SK-N-SH treated with all-trans-retinoic acid at 6 μM for 48 hours (cell line): ENCODE measurements around the gene PALMD.

Experiments
- CREB5 ChIP-seq: fragments of 250-450 bp; sonication (Bioruptor Pico); IDR thresholded peaks from 2 replicates; pipeline ENCODE4 v1.5.1; 2020; ENCODE audit warnings: low read depth, mild to moderate bottlenecking, moderate library complexity
- CSDC2 ChIP-seq: fragments of 250-450 bp; sonication (Bioruptor Pico); IDR thresholded peaks from 2 replicates; pipeline ENCODE4 v1.5.0; 2020; ENCODE audit warnings: mild to moderate bottlenecking, moderate library complexity
- CSRNP3 ChIP-seq: fragments of 250-450 bp; sonication (Bioruptor Pico); IDR thresholded peaks from 2 replicates; pipeline ENCODE4 v1.5.1; 2021; ENCODE audit warnings: mild to moderate bottlenecking, moderate library complexity
- ESRRG ChIP-seq: fragments of 250-450 bp; sonication (Bioruptor Pico); IDR thresholded peaks from 2 replicates; pipeline ENCODE4 v1.6.1; 2021; ENCODE audit warnings: mild to moderate bottlenecking
- POU6F1 ChIP-seq: fragments of 250-450 bp; sonication (Bioruptor Pico); IDR thresholded peaks from 2 replicates; pipeline ENCODE4 v1.8.0; 2021; ENCODE audit warnings: low read depth, mild to moderate bottlenecking, moderate library complexity, borderline replicate concordance
- RARB ChIP-seq: fragments of 250-450 bp; sonication (Bioruptor Pico); IDR thresholded peaks from 2 replicates; pipeline ENCODE4 v1.8.0; 2021; ENCODE audit warnings: mild to moderate bottlenecking, moderate library complexity
- TCF4 ChIP-seq: fragments of 250-450 bp; sonication (Bioruptor Pico); IDR thresholded peaks from 2 replicates; pipeline ENCODE4 v1.8.0; 2021; ENCODE audit warnings: mild to moderate bottlenecking, moderate library complexity, borderline replicate concordance
- TOX ChIP-seq: fragments of 250-450 bp; sonication (Bioruptor Pico); IDR thresholded peaks from 2 replicates; pipeline ENCODE4 v1.8.0; 2021; ENCODE audit warnings: mild to moderate bottlenecking, moderate library complexity, borderline replicate concordance
- ZC3H10 ChIP-seq: fragments of 250-450 bp; sonication (Bioruptor Pico); IDR thresholded peaks from 2 replicates; pipeline ENCODE4 v1.5.1; 2021; ENCODE audit warnings: mild to moderate bottlenecking, moderate library complexity
- ZNF70 ChIP-seq: fragments of 450-650 bp; formaldehyde crosslinking; IDR thresholded peaks from 2 replicates; pipeline ENCODE4 v1.5.0; 2020; ENCODE audit warnings: mild to moderate bottlenecking, moderate library complexity

- TF ChIP-seq TCF4 (CRISPR knock-in tag) (no peak), ZNF70 (CRISPR knock-in tag) (no peak), ESRRG (CRISPR knock-in tag) (no peak), CSRNP3 (CRISPR knock-in tag) (no peak), RARB (no peak), ZC3H10 (CRISPR knock-in tag) (no peak), CSDC2 (no peak), CREB5 (CRISPR knock-in tag) (no peak), POU6F1 (no peak), TOX (CRISPR knock-in tag) (no peak)
Measured at GRCh38 chr1:99723251-99723650, 77.3 kb downstream of the PALMD start.
